GM12875 (cell line): Measurements from ENCODE around the gene HLCS.
"Not testable (repeated sequence)": the region's sequence is repeated elsewhere in the genome, so short reads cannot be mapped to it uniquely, and the experiment has no call there.

Experiments used
- H3K4me3 ChIP-seq: one replicate; pipeline ENCODE4 v1.5.1; 2011; ENCODE audit warnings: low read depth, low read length, control low read depth
- CTCF ChIP-seq: IDR thresholded peaks from 2 replicates; pipeline ENCODE4 v1.5.1; 2011; ENCODE audit warnings: low read depth, mild to moderate bottlenecking, control low read depth, inconsistent platforms, low read length, moderate library complexity, borderline replicate concordance; ENCODE audit not compliant: insufficient read depth

The HLCS gene

GRCh38 chr21:36825658-36826057 lies 140.8 kb downstream of the HLCS start:
- TF ChIP-seq CTCF, result no peak
- no peak overlapping the region for H3K4me3 ChIP-seq

GRCh38 chr21:36821032-36821299 lies 145.5 kb downstream of the HLCS start:
- H3K4me3 ChIP-seq, result no peak overlapping the region
- no peak for TF ChIP-seq CTCF

GRCh38 chr21:36820176-36821031 lies 146.1 kb downstream of the HLCS start:
- no peak overlapping the region for H3K4me3 ChIP-seq
- no peak for TF ChIP-seq CTCF

- no peak for TF ChIP-seq CTCF
- H3K4me3 ChIP-seq, result no peak overlapping the region
Measured at GRCh38 chr21:36817732-36818450, 148.6 kb downstream of the HLCS start.

GRCh38 chr21:36816561-36817130 lies 149.8 kb downstream of the HLCS start:
- no peak for TF ChIP-seq CTCF
- no peak overlapping the region for H3K4me3 ChIP-seq

GRCh38 chr21:36816026-36816425 lies 150.4 kb downstream of the HLCS start:
- not testable (repeated sequence) for H3K4me3 ChIP-seq

- H3K4me3 ChIP-seq, result no peak overlapping the region
- TF ChIP-seq CTCF, result no peak
Measured at GRCh38 chr21:36815284-36815683, 151.2 kb downstream of the HLCS start.
